Liver (tissue), 9 donors: ENCODE data around the gene FCHSD1. TPM values are rescaled to one million over a fixed set of nuclear protein-coding genes. Genes with fewer than 3 reads are reported as not detected.

Source experiments
- DNase-seq: peaks from one replicate; pipeline ENCODE4 v3.0.0-alpha.2; 2017; ENCODE audit warnings: low spot score
- H3K27ac ChIP-seq, 2 donors: one replicate each; pipeline ENCODE4 v1.7.0; 2013; ENCODE audit warnings: inconsistent platforms in 2 of 2, low read length in 2 of 2, control low read depth in 1 of 2, low read depth in 1 of 2, mild to moderate bottlenecking in 1 of 2
- H3K27me3 ChIP-seq, 4 donors: one replicate each; pipeline versions ENCODE4 v1.6.1 to v1.7.0; 2013; ENCODE audit warnings: low read length in 3 of 4, inconsistent platforms in 1 of 4, mild to moderate bottlenecking in 1 of 4, moderate library complexity in 1 of 4; ENCODE audit not compliant: control insufficient read depth in 4 of 4, insufficient read depth in 4 of 4
- H3K36me3 ChIP-seq, 4 donors: one replicate each; pipeline versions ENCODE4 v1.6.1 to v1.7.0; 2013; ENCODE audit warnings: low read length in 3 of 4, mild to moderate bottlenecking in 3 of 4, low read depth in 1 of 4, moderate library complexity in 1 of 4; ENCODE audit not compliant: control insufficient read depth in 4 of 4, insufficient read depth in 3 of 4
- H3K4me1 ChIP-seq, 4 donors: one replicate each; pipeline versions ENCODE4 v1.6.1 to v1.7.0; 2013; ENCODE audit warnings: low read length in 3 of 4, mild to moderate bottlenecking in 3 of 4, moderate library complexity in 1 of 4; ENCODE audit not compliant: control insufficient read depth in 4 of 4, insufficient read depth in 4 of 4
- H3K4me3 ChIP-seq, 3 donors: one replicate each; pipeline versions ENCODE4 v1.6.1 to v1.7.0; 2013; ENCODE audit warnings: low read length in 3 of 3, control low read depth in 1 of 3, low read depth in 1 of 3, mild to moderate bottlenecking in 1 of 3
- H3K9ac ChIP-seq, 2 donors: one replicate each; pipeline ENCODE4 v1.7.0; 2013; ENCODE audit warnings: low read length in 2 of 2, mild to moderate bottlenecking in 2 of 2, moderate library complexity in 2 of 2, control low read depth in 1 of 2, low read depth in 1 of 2
- H3K9me3 ChIP-seq, 4 donors: one replicate each; pipeline versions ENCODE4 v1.6.1 to v1.7.0; 2013; ENCODE audit warnings: low read length in 3 of 4; ENCODE audit not compliant: control insufficient read depth in 4 of 4
- EGR1 ChIP-seq, 2 donors: IDR thresholded peaks; 2 replicates each; pipeline ENCODE4 v1.6.1; 2016 to 2018; ENCODE audit warnings: antibody characterized with exemption in 2 of 2, low read depth in 2 of 2
- FOXA1 ChIP-seq: IDR thresholded peaks from 2 replicates; pipeline ENCODE4 v1.6.1; 2016; ENCODE audit warnings: antibody characterized with exemption
- FOXA2 ChIP-seq: IDR thresholded peaks from 2 replicates; pipeline ENCODE4 v1.6.1; 2016; ENCODE audit warnings: antibody characterized with exemption
- GABPA ChIP-seq, 2 donors: IDR thresholded peaks in 1 of 2; conservative IDR thresholded peaks in 1 of 2; 2 replicates each; pipeline ENCODE4 v1.6.1; 2016; ENCODE audit warnings: antibody characterized with exemption in 2 of 2, mild to moderate bottlenecking in 1 of 2, moderate library complexity in 1 of 2
- HNF4A ChIP-seq, 2 donors: conservative IDR thresholded peaks; 2 replicates each; pipeline ENCODE4 v1.6.1; 2016; ENCODE audit warnings: antibody characterized with exemption in 2 of 2, mild to moderate bottlenecking in 2 of 2
- HNF4G ChIP-seq: IDR thresholded peaks from 2 replicates; pipeline ENCODE4 v1.6.1; 2016; ENCODE audit warnings: antibody characterized with exemption
- JUND ChIP-seq, 2 donors: IDR thresholded peaks; 2 replicates each; pipeline ENCODE4 v1.6.1; 2016; ENCODE audit warnings: antibody characterized with exemption in 2 of 2
- NR2F2 ChIP-seq: IDR thresholded peaks from 2 replicates; pipeline ENCODE4 v1.6.1; 2016; ENCODE audit warnings: antibody characterized with exemption
- RAD21 ChIP-seq, 2 donors: IDR thresholded peaks; 2 replicates each; pipeline ENCODE4 v1.6.1; 2016; ENCODE audit warnings: antibody characterized with exemption in 2 of 2, mild to moderate bottlenecking in 2 of 2
- RXRA ChIP-seq, 2 donors: IDR thresholded peaks; 2 replicates each; pipeline ENCODE4 v1.6.1; 2017 to 2018; ENCODE audit warnings: antibody characterized with exemption in 2 of 2, mild to moderate bottlenecking in 1 of 2
- SP1 ChIP-seq: IDR thresholded peaks from 2 replicates; pipeline ENCODE4 v1.6.1; 2018; ENCODE audit warnings: antibody characterized with exemption, mild to moderate bottlenecking
- TAF1 ChIP-seq: conservative IDR thresholded peaks from 2 replicates; pipeline ENCODE4 v1.6.1; 2016; ENCODE audit warnings: antibody characterized with exemption, mild to moderate bottlenecking
- YY1 ChIP-seq: IDR thresholded peaks from 2 replicates; pipeline ENCODE4 v1.6.1; 2016; ENCODE audit warnings: antibody characterized with exemption, mild to moderate bottlenecking
- WGBS: extraction: QIAGEN DNeasy Blood & Tissue Kit; methylation state at CpG from one replicate; pipeline ENCODE4 v1.1.7; 2013; 5-methylcytosine and 5-hydroxymethylcytosine counted together
- polyA plus RNA-seq, 2 donors: library from polyadenylated mRNA; stranded (reverse) in 1 of 2; unstranded in 1 of 2; fragments of 200-250 nt in 1 of 2; fragments of >200 nt in 1 of 2; fragmentation: Nextera tagmentation in 1 of 2; extraction: Ambion mirVana in 1 of 2; gene quantifications; one replicate each; pipeline versions ENCODE4 v1.2.1 to v1.2.3, GENCODE V29; 2013 to 2015
- total RNA-seq, 2 donors: library from RNA; depleted of rRNA; stranded (reverse); fragments of >200 nt; gene quantifications; one replicate each; pipeline ENCODE4 v1.2.3, GENCODE V29; 2014
- TF ChIP-seq, protein P1 (sequence below): IDR thresholded peaks from 2 replicates; pipeline ENCODE4 v1.6.1; 2016; ENCODE audit warnings: antibody characterized with exemption
- TF ChIP-seq, protein P2 (sequence below): IDR thresholded peaks from 2 replicates; pipeline ENCODE4 v1.6.1; 2016; ENCODE audit warnings: antibody characterized with exemption, mild to moderate bottlenecking
- TF ChIP-seq, protein P3 (sequence below): IDR thresholded peaks from 2 replicates; pipeline ENCODE4 v1.6.1; 2016; ENCODE audit warnings: antibody characterized with exemption
- TF ChIP-seq, protein P4 (sequence below): fragments of 150-350 bp; IDR thresholded peaks from 2 replicates; pipeline ENCODE4 v1.5.1; 2017; ENCODE audit warnings: improper control_type of control experiment, low read depth, low read length; ENCODE audit not compliant: missing input control
- TF ChIP-seq, protein P5 (sequence below): IDR thresholded peaks from 2 replicates; pipeline ENCODE4 v1.6.1; 2016; ENCODE audit warnings: antibody characterized with exemption
- donor health status: healthy.
- donor health status: healthy.
- donor health status: healthy.
- donor health status: healthy.
- donor health status: healthy.

FCHSD1 gene
- total and polyA plus RNA-seq, 4 donors = 1.3 to 6.4 (median 2.2) TPM

DNA sequence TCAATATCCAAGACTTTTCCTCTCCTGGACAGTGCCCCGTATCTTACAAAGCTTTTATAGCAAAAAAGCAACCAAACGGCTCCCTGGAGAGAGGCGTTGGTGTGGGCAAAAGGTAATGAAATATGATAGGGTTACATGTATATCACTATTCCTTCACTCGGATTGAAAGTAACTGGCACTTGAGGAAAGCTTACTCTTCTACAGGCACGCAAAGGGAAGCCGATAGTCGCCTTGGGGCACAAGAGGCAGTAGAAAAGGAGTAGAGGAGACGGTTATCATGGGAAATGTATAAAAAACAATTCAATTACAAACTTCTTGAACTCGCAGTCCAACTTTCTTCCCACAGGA, 33.6 kb downstream of the FCHSD1 start:
- TF ChIP-seq GABPA (IDR thresholded peaks at IDR 0.05 in 1 of 2, conservative IDR thresholded peaks at IDR 0.05 in 1 of 2) = no peak
- no peak for TF ChIP-seq SP1
- TF ChIP-seq, protein P1, sequence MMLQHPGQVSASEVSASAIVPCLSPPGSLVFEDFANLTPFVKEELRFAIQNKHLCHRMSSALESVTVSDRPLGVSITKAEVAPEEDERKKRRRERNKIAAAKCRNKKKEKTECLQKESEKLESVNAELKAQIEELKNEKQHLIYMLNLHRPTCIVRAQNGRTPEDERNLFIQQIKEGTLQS = no peak
- TF ChIP-seq RXRA (IDR thresholded peaks at IDR 0.05) = no peak
- TF ChIP-seq NR2F2 = no peak
- TF ChIP-seq, protein P2, sequence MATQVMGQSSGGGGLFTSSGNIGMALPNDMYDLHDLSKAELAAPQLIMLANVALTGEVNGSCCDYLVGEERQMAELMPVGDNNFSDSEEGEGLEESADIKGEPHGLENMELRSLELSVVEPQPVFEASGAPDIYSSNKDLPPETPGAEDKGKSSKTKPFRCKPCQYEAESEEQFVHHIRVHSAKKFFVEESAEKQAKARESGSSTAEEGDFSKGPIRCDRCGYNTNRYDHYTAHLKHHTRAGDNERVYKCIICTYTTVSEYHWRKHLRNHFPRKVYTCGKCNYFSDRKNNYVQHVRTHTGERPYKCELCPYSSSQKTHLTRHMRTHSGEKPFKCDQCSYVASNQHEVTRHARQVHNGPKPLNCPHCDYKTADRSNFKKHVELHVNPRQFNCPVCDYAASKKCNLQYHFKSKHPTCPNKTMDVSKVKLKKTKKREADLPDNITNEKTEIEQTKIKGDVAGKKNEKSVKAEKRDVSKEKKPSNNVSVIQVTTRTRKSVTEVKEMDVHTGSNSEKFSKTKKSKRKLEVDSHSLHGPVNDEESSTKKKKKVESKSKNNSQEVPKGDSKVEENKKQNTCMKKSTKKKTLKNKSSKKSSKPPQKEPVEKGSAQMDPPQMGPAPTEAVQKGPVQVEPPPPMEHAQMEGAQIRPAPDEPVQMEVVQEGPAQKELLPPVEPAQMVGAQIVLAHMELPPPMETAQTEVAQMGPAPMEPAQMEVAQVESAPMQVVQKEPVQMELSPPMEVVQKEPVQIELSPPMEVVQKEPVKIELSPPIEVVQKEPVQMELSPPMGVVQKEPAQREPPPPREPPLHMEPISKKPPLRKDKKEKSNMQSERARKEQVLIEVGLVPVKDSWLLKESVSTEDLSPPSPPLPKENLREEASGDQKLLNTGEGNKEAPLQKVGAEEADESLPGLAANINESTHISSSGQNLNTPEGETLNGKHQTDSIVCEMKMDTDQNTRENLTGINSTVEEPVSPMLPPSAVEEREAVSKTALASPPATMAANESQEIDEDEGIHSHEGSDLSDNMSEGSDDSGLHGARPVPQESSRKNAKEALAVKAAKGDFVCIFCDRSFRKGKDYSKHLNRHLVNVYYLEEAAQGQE = no peak
- no peak for TF ChIP-seq HNF4A (conservative IDR thresholded peaks at IDR 0.05)
- no peak for TF ChIP-seq HNF4G
- no peak for TF ChIP-seq FOXA1
- TF ChIP-seq, protein P3, sequence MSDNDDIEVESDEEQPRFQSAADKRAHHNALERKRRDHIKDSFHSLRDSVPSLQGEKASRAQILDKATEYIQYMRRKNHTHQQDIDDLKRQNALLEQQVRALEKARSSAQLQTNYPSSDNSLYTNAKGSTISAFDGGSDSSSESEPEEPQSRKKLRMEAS = no peak
- TF ChIP-seq YY1 = no peak
- TF ChIP-seq, protein P4, sequence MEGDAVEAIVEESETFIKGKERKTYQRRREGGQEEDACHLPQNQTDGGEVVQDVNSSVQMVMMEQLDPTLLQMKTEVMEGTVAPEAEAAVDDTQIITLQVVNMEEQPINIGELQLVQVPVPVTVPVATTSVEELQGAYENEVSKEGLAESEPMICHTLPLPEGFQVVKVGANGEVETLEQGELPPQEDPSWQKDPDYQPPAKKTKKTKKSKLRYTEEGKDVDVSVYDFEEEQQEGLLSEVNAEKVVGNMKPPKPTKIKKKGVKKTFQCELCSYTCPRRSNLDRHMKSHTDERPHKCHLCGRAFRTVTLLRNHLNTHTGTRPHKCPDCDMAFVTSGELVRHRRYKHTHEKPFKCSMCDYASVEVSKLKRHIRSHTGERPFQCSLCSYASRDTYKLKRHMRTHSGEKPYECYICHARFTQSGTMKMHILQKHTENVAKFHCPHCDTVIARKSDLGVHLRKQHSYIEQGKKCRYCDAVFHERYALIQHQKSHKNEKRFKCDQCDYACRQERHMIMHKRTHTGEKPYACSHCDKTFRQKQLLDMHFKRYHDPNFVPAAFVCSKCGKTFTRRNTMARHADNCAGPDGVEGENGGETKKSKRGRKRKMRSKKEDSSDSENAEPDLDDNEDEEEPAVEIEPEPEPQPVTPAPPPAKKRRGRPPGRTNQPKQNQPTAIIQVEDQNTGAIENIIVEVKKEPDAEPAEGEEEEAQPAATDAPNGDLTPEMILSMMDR = no peak
- no peak for TF ChIP-seq TAF1
- no peak for TF ChIP-seq RAD21 (IDR thresholded peaks at IDR 0.05)
- TF ChIP-seq EGR1 (IDR thresholded peaks at IDR 0.05; ENCODE audit: low read depth in 2 of 2) = no peak
- no peak for TF ChIP-seq JUND (IDR thresholded peaks at IDR 0.05)
- no peak for TF ChIP-seq FOXA2
- TF ChIP-seq, protein P5, sequence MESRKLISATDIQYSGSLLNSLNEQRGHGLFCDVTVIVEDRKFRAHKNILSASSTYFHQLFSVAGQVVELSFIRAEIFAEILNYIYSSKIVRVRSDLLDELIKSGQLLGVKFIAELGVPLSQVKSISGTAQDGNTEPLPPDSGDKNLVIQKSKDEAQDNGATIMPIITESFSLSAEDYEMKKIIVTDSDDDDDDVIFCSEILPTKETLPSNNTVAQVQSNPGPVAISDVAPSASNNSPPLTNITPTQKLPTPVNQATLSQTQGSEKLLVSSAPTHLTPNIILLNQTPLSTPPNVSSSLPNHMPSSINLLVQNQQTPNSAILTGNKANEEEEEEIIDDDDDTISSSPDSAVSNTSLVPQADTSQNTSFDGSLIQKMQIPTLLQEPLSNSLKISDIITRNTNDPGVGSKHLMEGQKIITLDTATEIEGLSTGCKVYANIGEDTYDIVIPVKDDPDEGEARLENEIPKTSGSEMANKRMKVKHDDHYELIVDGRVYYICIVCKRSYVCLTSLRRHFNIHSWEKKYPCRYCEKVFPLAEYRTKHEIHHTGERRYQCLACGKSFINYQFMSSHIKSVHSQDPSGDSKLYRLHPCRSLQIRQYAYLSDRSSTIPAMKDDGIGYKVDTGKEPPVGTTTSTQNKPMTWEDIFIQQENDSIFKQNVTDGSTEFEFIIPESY = no peak
- DNase-seq = no peak
- H3K27ac ChIP-seq = peak overlapping the region; percentile 85 to 95
- WGBS = 2% methylated on average over 9 of the region's 9 CpGs
- H3K4me1 ChIP-seq = peaks cover 2 to 47% (median 40%) of the 10 kb centered on the region in 4 donors
- peak overlapping the region; percentile 52 to 97 for H3K9ac ChIP-seq
- no peaks in the 10 kb centered on the region for H3K27me3 ChIP-seq
- H3K36me3 ChIP-seq = peaks cover 3 to 16% (median 14%) of the 10 kb centered on the region in 4 donors
- H3K9me3 ChIP-seq = no peaks in the 10 kb centered on the region
- H3K4me3 ChIP-seq = peak overlapping the region; percentile 80 to 88 (median 83)
